HG02588 (cell line): ENCODE measurements around the gene HASPIN.
"Not testable (repeated sequence)": the region's sequence is repeated elsewhere in the genome, so short reads cannot be mapped to it uniquely, and the experiment has no call there.

Experiments used
- ATAC-seq: cut with Tn5 transposase; IDR thresholded peaks from one replicate; pipeline ENCODE4 v1.9.1; 2021; ENCODE audit warnings: mild to moderate bottlenecking, moderate library complexity; ENCODE audit not compliant: unreplicated experiment

Gene HASPIN

GRCh38 chr17:3734911-3735276, 11.2 kb downstream of the HASPIN start:
- ATAC-seq: not testable (repeated sequence)

GRCh38 chr17:3735515-3735914, 11.8 kb downstream of the HASPIN start:
- ATAC-seq: no peak

- ATAC-seq: no peak
Observed at GRCh38 chr17:3738562-3739295, 15.0 kb downstream of the HASPIN start.

- ATAC-seq: no peak
Observed at GRCh38 chr17:3739422-3740124, 15.9 kb downstream of the HASPIN start.

- ATAC-seq: no peak
Observed at GRCh38 chr17:3740611-3741073, 16.9 kb downstream of the HASPIN start.

GRCh38 chr17:3744014-3744413, 20.3 kb downstream of the HASPIN start:
- ATAC-seq: no peak

DNA sequence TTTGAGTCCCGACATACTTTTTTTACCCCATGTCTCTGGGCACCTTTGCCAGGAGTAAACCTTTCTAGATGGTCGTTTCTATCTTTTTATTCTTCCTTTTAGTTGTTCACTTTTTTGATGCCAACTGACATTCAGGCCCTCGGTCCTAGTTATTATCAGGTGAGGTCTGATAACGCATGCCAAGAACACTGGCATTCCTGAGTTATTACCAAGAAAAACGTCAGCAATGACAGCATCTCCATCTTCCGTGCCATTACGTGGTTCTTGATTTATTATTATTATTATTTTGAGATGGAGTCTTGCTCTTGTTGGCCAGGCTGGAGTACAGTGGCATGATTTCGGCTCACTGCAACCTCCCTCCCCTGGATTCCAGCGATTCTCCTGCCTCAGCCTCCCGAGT, 21.4 kb downstream of the HASPIN start:
- ATAC-seq: no peak

- ATAC-seq: no peak
Observed at GRCh38 chr17:3747805-3748204, 24.1 kb downstream of the HASPIN start.

GRCh38 chr17:3748576-3748975, 24.9 kb downstream of the HASPIN start:
- no peak for ATAC-seq

- ATAC-seq: no peak
Observed at GRCh38 chr17:3750296-3750695, 26.6 kb downstream of the HASPIN start.

GRCh38 chr17:3750926-3751325, 27.2 kb downstream of the HASPIN start:
- ATAC-seq: no peak

DNA sequence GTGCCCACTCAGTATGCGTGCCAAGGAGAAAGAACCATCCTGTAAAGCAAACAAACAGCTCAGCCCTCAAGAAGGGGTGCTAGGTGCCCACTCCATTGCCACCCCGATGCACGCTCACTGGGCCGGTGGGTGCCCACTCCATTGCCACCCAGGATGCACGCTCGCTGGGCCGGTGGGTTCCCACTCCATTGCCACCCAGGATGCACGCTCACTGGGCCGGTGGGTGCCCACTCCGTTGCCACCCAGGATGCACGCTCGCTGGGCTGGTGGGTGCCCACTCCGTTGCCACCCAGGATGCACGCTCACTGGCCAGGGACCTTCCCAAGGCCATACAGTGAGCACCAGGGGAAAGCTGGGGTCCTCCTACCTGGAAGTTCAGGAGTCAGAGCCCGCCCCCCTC, 28.1 kb downstream of the HASPIN start:
- ATAC-seq: no peak

GRCh38 chr17:3753624-3754023, 29.9 kb downstream of the HASPIN start:
- ATAC-seq: no peak

DNA sequence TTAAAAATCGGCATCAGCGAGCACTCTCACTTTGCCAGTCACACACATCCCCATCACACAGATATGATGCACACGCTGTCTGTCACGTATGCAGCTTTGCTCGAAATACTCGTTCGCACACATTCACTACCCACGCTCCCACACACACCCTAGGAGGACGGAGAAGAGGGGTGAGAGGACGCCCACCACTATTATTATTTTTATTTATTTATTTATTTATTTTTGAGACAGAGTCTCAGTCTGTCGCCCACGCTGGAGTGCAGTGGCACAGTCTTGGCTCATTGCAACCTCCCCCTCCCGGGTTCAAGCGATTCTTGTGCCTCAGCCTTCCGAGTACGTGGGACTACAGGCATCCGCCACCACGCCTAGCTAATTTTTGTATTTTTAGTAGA, 30.4 kb downstream of the HASPIN start:
- no peak for ATAC-seq

- no peak for ATAC-seq
Observed at GRCh38 chr17:3754458-3755334, 31.0 kb downstream of the HASPIN start.

DNA sequence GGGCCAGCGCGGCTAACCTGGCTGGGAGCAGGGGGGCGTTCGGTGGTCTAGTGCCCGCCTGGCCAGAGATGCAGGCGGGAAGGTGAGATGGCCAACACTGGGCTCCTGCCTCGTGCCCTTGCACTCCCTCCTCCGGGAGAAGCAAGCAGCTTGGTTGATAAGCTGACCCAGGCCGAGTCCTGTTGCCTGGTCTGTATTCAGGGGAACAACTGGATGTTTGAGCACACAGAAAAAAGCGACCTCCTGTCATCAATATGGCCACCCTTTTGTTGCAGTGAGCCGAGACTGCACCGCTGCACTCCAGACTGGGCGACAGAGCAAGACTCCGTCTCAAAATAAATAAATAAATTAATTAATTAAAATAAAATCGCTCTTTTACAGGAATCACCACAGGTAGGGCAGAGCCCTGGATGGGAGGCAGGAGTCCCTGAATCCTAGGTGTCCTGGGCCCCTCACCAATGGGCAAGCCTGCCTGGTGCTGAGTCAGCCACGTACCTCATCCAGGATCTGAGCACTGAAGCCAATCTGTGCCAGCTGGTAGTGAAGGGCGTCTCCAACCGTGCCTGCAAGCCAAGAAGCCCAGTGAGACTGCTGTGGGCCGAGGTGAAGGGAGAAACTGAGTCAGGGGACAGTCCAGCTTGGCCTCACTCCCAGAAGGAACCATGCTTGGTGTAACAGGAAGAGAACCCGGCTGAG, 31.8 kb downstream of the HASPIN start:
- no peak for ATAC-seq

DNA sequence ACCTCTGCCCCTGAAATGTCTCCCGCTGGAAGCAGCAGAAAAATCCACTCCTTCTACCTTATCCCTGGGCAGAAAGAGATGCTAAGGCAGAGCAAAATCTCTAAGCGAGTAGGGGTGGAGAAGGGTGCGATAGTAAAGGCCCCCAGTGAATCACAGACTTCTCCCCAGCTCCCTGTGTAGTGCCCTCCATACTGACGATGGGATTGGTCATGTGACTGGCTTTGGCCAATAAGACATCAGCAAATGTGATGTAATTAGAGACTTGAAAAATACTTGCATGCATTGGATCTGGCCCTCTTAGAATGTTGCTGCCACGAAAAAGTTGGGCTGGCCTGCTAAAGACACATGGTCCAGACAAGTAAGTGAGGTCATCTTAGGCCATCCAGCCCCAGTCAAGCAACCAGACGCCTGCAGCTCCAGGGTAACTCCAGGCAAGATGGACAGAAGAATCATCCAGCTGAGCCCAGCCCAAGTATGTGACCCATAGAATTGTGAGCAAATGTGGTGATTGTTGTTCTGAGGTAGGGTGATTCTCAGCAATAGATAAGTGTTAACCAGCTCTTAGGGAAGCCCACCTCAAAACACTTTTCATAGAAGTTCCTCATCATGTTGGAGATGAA, 36.0 kb downstream of the HASPIN start:
- ATAC-seq: no peak

DNA sequence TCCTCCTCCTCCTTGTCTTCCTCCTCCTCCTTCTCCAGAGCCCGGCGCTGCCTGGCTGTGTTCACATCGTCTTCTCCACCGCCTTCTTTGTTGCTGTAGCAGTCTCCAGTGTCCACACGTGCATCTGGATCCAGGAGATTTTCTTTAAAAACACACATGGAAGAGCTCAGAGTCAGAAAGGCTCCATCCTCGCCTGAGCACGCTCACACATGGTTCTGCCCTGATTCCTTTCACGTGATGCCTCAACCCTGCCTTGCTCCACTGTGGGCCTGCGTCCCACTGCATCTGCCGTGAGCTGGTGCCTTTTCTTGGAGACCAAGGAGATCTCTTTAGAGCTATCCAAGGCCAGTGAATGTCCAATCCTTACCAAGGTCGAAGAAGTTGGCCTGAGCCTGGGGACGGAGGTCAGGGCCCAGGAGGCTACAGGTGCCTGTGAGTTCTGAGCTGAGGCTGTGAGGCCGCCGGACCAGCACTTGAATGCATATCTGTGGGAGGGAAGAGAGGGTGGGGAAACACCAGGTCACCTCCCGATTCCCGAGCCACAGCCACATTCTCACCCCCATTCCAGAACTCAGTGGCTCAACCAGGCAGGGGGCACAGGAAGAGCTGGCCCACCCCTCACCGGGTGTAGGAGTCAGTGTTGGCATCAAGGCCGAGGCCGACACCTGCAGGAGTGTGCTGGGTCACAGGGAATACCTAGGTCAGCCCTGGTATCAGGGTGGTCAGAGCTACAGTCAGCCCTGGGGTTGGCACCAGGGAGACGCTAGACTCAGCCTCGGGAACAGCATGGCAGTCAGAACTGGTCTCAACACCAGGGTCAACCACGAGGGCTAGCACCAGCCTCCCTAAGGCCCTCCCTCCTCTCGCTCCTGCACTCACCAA, 37.6 kb downstream of the HASPIN start:
- ATAC-seq: no peak

- no peak for ATAC-seq
Observed at GRCh38 chr17:3761918-3762380, 38.2 kb downstream of the HASPIN start.
